HEK293 (cell line): ENCODE results near the gene AMELY.

Source experiments
- CTCF ChIA-PET: fragments of 350-600 bp; formaldehyde crosslinking; extraction: SDS; loops from one replicate; lab custom pipeline; 2021; ENCODE audit warnings: antibody characterized with exemption; lab: Yijun Ruan, JAX
- POLR2A ChIA-PET: fragments of 300-600 bp; formaldehyde crosslinking; extraction: SDS; loops from one replicate; lab custom pipeline; 2020; ENCODE audit warnings: antibody characterized with exemption, inconsistent platforms; lab: Yijun Ruan, JAX
- H3K27ac ChIP-seq: fragments of 200-500 bp; sonication (Bioruptor generic); 2 replicates; pipeline ENCODE4 v1.5.1; 2014; ENCODE audit warnings: low read depth, low read length, control low read depth, inconsistent platforms; ENCODE audit errors: extremely low read depth
- H3K36me3 ChIP-seq, 2 experiments: fragments of 200-500 bp in 1 of 2; sonication (Bioruptor generic) in 1 of 2; 1 replicate in 1 of 2; 2 replicates in 1 of 2; pipeline ENCODE4 v1.5.1; 2014 to 2017; ENCODE audit warnings: inconsistent platforms in 2 of 2, low read length in 2 of 2; ENCODE audit not compliant: control insufficient read depth in 2 of 2, insufficient read depth in 1 of 2
- H3K4me1 ChIP-seq: fragments of 200-500 bp; sonication (Bioruptor generic); 2 replicates; pipeline ENCODE4 v1.5.1; 2014; ENCODE audit warnings: mild to moderate bottlenecking, low read length, inconsistent platforms; ENCODE audit not compliant: control insufficient read depth, insufficient read depth
- H3K4me3 ChIP-seq: 2 replicates; pipeline ENCODE4 v1.5.1; 2011; ENCODE audit warnings: low read depth, mild to moderate bottlenecking, control low read depth, low read length, moderate library complexity
- H3K9me3 ChIP-seq: fragments of 200-500 bp; sonication (Bioruptor generic); 2 replicates; pipeline ENCODE4 v1.5.1; 2014; ENCODE audit warnings: low read depth, low read length, inconsistent platforms; ENCODE audit not compliant: control insufficient read depth, insufficient read depth
- CTCF ChIP-seq: fragments of 450-650 bp; formaldehyde crosslinking; IDR thresholded peaks from 2 replicates; pipeline ENCODE4 v1.5.1; 2016; ENCODE audit warnings: missing biosample characterization, missing genetic modification characterization
- FEZF1 ChIP-seq: fragments of 450-650 bp; formaldehyde crosslinking; IDR thresholded peaks from 2 replicates; pipeline ENCODE4 v1.5.1; 2016; ENCODE audit warnings: missing biosample characterization, missing genetic modification characterization
- PATZ1 ChIP-seq: fragments of 450-650 bp; formaldehyde crosslinking; IDR thresholded peaks from 2 replicates; pipeline ENCODE4 v1.5.1; 2016; ENCODE audit warnings: missing biosample characterization, missing genetic modification characterization
- PRDM10 ChIP-seq: fragments of 450-650 bp; formaldehyde crosslinking; IDR thresholded peaks from 2 replicates; pipeline ENCODE4 v1.5.1; 2016; ENCODE audit warnings: missing biosample characterization, missing genetic modification characterization
- ZBTB11 ChIP-seq: fragments of 450-650 bp; formaldehyde crosslinking; conservative IDR thresholded peaks from 2 replicates; pipeline ENCODE4 v1.5.1; 2016; ENCODE audit warnings: low read depth, missing biosample characterization, missing genetic modification characterization
- ZBTB49 ChIP-seq: fragments of 450-650 bp; formaldehyde crosslinking; IDR thresholded peaks from 2 replicates; pipeline ENCODE4 v1.5.1; 2016; ENCODE audit warnings: missing biosample characterization, missing genetic modification characterization, low read depth
- ZIC2 ChIP-seq: fragments of 450-650 bp; formaldehyde crosslinking; IDR thresholded peaks from 2 replicates; pipeline ENCODE4 v1.5.1; 2016; ENCODE audit warnings: missing biosample characterization, missing genetic modification characterization
- ZNF121 ChIP-seq: fragments of 450-650 bp; formaldehyde crosslinking; IDR thresholded peaks from 2 replicates; pipeline ENCODE4 v1.5.1; 2016; ENCODE audit warnings: missing biosample characterization, missing genetic modification characterization
- ZNF16 ChIP-seq: fragments of 450-650 bp; formaldehyde crosslinking; IDR thresholded peaks from 2 replicates; pipeline ENCODE4 v1.5.1; 2016; ENCODE audit warnings: low read depth, missing biosample characterization, missing genetic modification characterization
- ZNF169 ChIP-seq: fragments of 450-650 bp; formaldehyde crosslinking; IDR thresholded peaks from 2 replicates; pipeline ENCODE4 v1.5.1; 2016; ENCODE audit warnings: missing biosample characterization, missing genetic modification characterization
- ZNF280C ChIP-seq: fragments of 450-650 bp; formaldehyde crosslinking; IDR thresholded peaks from 2 replicates; pipeline ENCODE4 v1.5.1; 2016; ENCODE audit warnings: missing biosample characterization, missing genetic modification characterization
- ZNF302 ChIP-seq: fragments of 450-650 bp; formaldehyde crosslinking; IDR thresholded peaks from 2 replicates; pipeline ENCODE4 v1.5.1; 2016; ENCODE audit warnings: missing biosample characterization, missing genetic modification characterization, low read depth
- ZNF501 ChIP-seq: fragments of 450-650 bp; formaldehyde crosslinking; IDR thresholded peaks from 2 replicates; pipeline ENCODE4 v1.5.1; 2016; ENCODE audit warnings: missing biosample characterization, missing genetic modification characterization
- ZNF513 ChIP-seq: fragments of 450-650 bp; IDR thresholded peaks from 2 replicates; pipeline ENCODE4 v1.5.1; 2018; ENCODE audit warnings: missing biosample characterization, missing genetic modification characterization
- ZNF610 ChIP-seq: fragments of 450-650 bp; formaldehyde crosslinking; IDR thresholded peaks from 2 replicates; pipeline ENCODE4 v1.5.1; 2016; ENCODE audit warnings: missing biosample characterization, missing genetic modification characterization, borderline replicate concordance
- ZNF624 ChIP-seq: fragments of 450-650 bp; formaldehyde crosslinking; IDR thresholded peaks from 2 replicates; pipeline ENCODE4 v1.5.1; 2017; ENCODE audit warnings: missing biosample characterization, missing genetic modification characterization
- ZNF658 ChIP-seq: fragments of 450-650 bp; formaldehyde crosslinking; IDR thresholded peaks from 2 replicates; pipeline ENCODE4; 2016; ENCODE audit warnings: missing biosample characterization, missing genetic modification characterization

Gene AMELY

GRCh38 chrY:6909856-6910255 is 1.7 kb downstream of the AMELY start:
- Histone ChIP-seq H3K36me3 (no peaks in the 10 kb centered on the region), H3K4me3 (no peak overlapping the region), H3K9me3 (no peaks in the 10 kb centered on the region), H3K27ac (no peak overlapping the region), H3K4me1 (no peaks in the 10 kb centered on the region)
- POLR2A ChIA-PET, result no interaction called here
- CTCF ChIA-PET, result no interaction called here
- TF ChIP-seq ZNF280C (tag by site-specific recombination) (no peak), PRDM10 (no peak), ZNF624 (tag by site-specific recombination) (no peak), PATZ1 (tag by site-specific recombination) (no peak), ZIC2 (tag by site-specific recombination) (no peak), ZBTB11 (no peak), ZNF610 (tag by site-specific recombination) (no peak), ZNF16 (no peak), ZNF513 (no peak)
- TF ChIP-seq, all 188 proteins: peak for 0

GRCh38 chrY:6909118-6909521 is 2.4 kb downstream of the AMELY start:
- Histone ChIP-seq H3K4me1 (no peaks in the 10 kb centered on the region), H3K27ac (no peak overlapping the region), H3K36me3 (no peaks in the 10 kb centered on the region), H3K4me3 (no peak overlapping the region), H3K9me3 (no peaks in the 10 kb centered on the region)
- ChIA-PET POLR2A (no interaction called here), CTCF (no interaction called here)
- TF ChIP-seq ZNF302 (tag by site-specific recombination) (no peak), ZNF121 (no peak), ZNF658 (tag by site-specific recombination) (no peak), FEZF1 (tag by site-specific recombination) (no peak), ZBTB49 (tag by site-specific recombination) (no peak), ZNF501 (no peak), CTCF (tag by site-specific recombination) (no peak), ZNF169 (no peak)
